Measurements from ENCODE around the gene HNRNPLL.
"Not testable (repeated sequence)": the region's sequence is repeated elsewhere in the genome, so short reads cannot be mapped to it uniquely, and the experiment has no call there.

The HNRNPLL gene

GRCh38 chr2:38602732-38603401 lies at the start of gene HNRNPLL:
TSS of gene HNRNPLL (minus strand) at chr2:38602928. CDS start at chr2:38602626, 302 bp downstream.
- DNase-seq = peak; percentile 97

DNA sequence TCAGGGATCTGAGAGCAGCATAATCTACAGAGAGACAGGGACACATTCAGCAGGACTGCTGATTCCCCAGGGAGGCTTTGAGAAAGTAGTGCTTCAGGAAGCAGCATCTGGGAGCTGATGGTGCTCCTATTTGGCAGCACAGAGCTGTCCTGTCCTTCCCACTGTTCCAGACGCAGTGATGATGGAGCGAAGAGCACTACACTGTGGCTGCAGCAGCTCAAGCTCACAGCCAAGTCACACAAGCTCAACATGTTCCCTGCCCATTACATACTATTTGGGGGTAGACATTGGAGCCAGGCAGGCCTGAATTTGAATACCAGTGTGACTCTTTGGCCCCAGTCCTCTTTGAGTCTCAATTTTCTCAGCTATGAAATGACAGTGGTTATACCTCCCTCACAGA lies 48.0 kb upstream of the HNRNPLL start:
- DNase-seq = no peak

DNA sequence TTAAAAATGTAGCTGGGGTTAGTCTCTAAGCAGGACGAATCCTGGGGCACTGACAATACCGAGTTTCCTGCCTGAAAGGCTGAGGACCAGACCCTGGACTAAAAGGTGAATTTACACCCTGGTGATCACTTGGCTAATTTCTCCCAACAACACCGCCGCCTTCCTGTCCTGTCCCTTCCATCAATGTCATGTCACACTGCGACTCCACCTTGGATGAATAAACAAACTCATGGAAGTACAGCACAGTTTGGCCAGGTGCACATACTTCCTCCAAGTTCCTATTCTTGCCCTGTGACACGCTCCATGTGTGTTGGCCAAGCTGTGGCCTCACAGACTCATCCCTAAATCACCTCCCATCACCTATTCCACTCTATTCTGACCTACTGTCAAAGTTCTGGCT lies 47.3 kb upstream of the HNRNPLL start:
- no peak for DNase-seq

DNA sequence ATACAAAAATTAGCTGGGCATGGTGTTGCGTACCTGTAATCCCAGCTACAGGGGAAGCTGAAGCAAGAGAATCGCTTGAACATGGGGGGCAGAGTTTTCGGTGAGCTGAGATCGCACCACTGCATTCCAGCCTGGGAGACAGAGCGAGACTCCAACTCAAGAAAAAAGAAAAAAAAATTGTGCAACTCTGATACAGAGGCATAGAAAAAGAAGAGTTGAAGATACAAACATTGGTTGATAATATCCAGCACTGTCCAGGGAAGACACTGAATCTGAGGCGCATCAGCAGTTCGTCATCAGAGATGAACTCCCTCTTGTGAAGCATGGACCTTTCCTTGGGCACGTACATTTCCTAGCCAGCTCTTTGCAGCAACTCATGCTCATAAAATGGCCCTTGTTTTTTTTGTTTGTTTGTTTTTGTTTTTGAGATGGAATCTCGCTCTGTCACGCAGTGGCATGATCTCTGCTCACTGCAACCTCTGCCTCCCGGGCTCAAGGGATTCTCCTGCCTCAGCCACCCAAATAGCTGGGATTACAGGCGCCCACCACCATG lies 46.5 kb upstream of the HNRNPLL start:
- DNase-seq = no peak

DNA sequence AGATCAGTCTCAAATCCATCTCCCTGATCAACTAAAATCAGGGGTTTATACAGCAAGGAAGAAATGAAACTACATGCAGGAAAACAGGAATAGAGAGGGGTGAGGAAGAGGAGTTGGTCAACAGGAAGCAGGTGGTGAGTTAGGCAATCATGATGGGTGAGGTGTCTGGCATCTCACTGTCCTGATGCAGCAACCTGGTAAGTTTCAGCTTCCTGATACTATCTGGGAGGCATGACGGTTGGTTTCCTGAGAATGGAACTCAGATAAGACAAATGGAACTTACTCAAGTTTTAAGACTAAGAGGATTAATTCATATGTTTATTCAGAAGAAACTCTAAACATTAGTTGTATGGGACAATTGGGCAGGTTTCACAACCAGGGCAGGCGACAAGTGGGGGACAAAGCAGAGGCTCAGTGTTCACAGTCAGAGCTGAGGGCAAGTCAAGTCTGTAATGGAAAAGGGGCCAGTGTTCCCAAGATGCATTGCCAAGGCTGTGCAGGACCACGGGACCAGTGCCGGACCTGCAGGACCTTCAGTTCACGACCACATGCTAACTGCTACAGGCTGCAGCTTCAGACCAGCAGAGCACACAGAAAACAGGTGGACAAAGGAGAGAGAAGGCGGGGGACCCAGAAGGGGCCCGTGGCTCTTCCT lies 45.5 kb upstream of the HNRNPLL start:
- DNase-seq = no peak

GRCh38 chr2:38643683-38644511 lies 41.2 kb upstream of the HNRNPLL start:
- DNase-seq = not testable (repeated sequence)

GRCh38 chr2:38643021-38643671 lies 40.4 kb upstream of the HNRNPLL start:
- DNase-seq = no peak

GRCh38 chr2:38642373-38643017 lies 39.8 kb upstream of the HNRNPLL start:
- DNase-seq = not testable (repeated sequence)

DNA sequence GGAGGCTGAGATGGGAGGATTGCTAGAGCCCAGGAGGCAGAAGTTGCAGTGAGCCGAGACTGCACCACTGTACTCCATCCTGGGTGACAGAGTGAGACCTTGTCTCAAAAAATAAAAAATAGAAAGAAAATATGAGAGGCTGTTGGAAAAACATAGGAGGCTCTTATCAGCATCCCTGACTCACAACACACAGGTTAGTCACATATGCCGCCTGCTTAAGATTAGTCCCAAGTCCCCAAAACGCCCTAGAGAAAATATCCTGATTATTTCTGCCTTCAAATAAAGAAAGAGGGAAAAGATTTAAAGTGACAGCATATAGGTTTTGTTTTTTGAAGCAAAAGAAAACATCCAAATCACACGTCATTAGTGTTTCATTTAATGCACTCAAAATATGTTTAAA lies 33.3 kb upstream of the HNRNPLL start:
- DNase-seq = no peak

DNA sequence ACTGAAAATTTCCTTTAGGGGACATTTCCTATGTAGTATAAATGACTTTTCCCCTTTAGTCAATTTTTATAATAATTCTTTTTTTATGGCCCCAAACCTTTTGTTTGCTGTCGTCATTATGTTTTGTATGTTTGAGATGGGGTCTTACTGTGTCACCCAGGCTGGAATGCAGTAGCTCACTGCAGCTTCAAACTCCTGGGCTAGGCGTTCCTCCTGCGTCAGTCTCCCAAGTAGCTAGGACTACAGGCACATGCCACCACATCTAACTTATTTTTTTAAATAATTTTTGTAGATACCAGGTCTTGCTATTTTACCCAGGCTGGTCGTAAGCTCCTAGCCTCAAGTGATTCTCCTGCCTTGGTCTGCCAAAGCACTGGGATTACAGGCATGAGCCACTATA lies 32.4 kb upstream of the HNRNPLL start:
- DNase-seq = no peak

GRCh38 chr2:38634684-38635083 lies 32.0 kb upstream of the HNRNPLL start:
- DNase-seq = no peak

DNA sequence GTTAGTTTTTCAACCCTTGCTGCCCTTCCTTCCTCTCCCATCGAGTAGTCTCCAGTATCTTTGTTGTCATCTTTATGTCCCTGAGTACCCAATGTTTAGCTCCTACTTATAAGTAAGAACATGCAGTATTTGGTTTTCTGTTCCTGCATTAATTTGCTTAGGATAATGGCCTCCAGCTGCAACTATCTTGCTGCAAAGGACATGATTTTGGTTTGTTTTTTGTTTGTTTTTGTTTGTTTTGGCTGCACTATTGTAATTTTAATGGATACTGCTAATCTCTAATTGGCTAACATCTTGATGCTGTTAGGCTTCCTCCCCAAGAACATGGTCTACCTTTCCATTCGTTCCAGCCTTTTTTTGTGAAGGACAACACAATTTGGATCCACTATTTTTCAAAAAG lies 31.2 kb upstream of the HNRNPLL start:
- DNase-seq = no peak

GRCh38 chr2:38632980-38633379 lies 30.3 kb upstream of the HNRNPLL start:
- no peak for DNase-seq

- no peak for DNase-seq
Measured at GRCh38 chr2:38631976-38632375, 29.2 kb upstream of the HNRNPLL start.

GRCh38 chr2:38629684-38630083 lies 27.0 kb upstream of the HNRNPLL start:
- DNase-seq = no peak

- DNase-seq = peak; percentile 12
Measured at GRCh38 chr2:38627391-38627790, 24.7 kb upstream of the HNRNPLL start.

DNA sequence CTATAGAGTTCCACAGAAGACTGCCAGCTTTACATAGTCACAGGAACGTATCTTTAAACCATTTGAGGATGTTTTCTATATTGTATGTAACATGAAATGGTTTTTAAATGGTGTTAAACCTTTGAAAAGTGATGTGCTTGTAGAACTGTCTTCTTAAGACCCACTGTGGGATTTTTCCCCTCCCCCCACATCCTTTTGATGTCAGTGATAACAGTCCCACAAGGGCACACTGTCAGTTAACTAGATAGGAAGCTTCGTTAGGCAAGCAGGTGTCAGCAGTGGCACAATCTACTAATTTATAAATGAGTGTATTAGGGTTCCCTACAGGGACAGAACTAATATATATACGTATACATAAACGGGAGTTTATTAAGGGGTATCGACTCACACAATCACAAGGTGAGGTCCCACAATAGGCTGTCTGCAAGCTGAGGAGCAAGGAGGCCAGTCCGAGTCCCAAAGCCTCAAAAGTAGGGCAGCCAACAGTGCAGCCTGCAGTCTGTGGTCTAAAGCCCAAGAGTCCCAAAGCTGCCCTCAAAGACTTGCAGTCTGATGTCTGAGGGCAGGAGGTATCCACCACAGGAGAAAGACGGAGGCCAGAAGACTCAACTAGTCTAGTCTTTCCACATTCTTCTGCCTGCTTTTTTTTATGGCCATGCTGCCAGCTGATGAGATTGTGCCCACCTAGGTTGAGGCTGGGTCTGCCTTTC lies 23.8 kb upstream of the HNRNPLL start:
- no peak for DNase-seq

DNA sequence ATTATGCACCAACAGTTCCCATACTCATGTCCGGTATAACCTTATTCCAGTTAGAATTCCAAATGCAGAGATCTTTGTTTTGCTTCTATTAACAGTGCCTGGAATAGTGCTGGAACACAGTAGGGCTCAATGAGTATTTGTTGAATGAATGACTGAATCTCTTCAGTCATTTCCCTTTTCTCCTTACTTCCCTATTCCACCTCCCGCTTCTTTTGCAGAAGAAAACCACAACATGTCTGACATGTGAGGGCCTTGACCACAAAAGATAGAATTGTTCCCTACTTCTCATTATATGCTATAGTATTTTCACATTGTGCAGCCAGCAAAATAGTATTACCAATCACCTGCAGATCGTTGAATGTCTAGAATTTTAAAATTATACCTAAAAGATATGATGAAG lies 19.5 kb upstream of the HNRNPLL start:
- no peak for DNase-seq

GRCh38 chr2:38621018-38621417 lies 18.3 kb upstream of the HNRNPLL start:
- DNase-seq = no peak

DNA sequence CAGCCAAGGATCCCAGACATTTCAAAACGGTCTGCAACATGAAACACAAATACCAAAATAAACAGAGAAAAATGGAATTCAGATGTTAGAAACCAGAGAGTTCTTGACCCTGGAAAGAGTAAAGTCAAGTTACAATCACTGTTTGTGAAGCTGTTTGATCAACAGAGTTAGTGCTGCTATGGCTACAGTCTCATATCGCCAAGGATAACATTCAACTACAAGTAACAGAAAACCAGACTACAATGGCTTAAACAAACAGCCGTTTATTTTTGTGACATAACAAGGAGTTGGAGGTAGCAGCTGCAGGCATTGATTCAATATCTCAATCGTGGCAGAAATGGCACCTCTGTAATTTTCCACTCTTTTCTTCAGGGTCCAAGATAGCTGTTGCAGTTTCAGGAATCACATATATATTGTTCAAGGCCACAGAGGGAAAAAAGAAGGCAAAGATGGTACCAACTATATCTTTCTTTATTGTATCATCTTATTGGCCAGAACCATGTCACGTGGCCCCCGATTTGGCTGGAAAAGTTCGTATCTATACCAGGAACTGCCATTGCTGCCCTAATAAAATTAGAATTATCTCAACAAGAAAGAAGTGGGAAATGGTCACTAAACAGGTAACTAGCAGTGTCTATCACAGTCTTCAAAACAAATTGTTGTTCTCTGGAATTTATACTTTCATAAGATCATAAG lies 17.7 kb upstream of the HNRNPLL start:
- DNase-seq = peak; percentile 18
